ENCODE measurements around the gene ARHGEF11. TPM values are rescaled to one million over a fixed set of nuclear protein-coding genes. Genes with fewer than 3 reads are reported as not detected.
"Not testable (repeated sequence)": the region's sequence is repeated elsewhere in the genome, so short reads cannot be mapped to it uniquely, and the experiment has no call there.

ARHGEF11 gene
- total and polyA plus RNA-seq, 7 experiments from 2014 or later, result 25.8 to 54.9 (median 32.1) TPM

DNA sequence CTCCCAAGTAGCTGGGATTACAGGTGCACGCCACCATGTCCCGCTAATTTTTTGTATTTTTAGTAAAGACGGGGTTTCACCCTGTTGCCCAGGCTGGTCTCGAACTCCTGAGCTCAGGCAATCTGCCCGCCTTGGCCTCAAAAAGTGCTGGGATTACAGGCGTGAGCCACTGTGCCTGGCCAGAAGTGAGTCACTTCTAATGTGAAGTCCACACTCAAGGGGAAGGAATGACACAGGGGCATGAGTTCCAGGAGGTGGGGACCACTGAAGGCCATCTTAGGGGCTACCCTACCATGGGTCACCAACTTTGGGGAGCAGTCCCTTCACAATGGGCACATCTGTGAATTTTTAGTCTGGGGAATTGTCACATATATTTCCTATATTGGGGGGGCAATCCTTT lies 118.8 kb downstream of the ARHGEF11 start:
- CTCF ChIA-PET, result interaction anchor here (0.6 to 2.6 kb wide), 5 partner anchors 13 to 132 kb away, joined by 3 to 16 read pairs (median 5); partner anchors contain the start of gene SH2D2A
- H3K27me3 Mint-ChIP-seq, result peaks cover 79 to 93% (median 85%) of the 10 kb centered on the region in 5 donors

DNA sequence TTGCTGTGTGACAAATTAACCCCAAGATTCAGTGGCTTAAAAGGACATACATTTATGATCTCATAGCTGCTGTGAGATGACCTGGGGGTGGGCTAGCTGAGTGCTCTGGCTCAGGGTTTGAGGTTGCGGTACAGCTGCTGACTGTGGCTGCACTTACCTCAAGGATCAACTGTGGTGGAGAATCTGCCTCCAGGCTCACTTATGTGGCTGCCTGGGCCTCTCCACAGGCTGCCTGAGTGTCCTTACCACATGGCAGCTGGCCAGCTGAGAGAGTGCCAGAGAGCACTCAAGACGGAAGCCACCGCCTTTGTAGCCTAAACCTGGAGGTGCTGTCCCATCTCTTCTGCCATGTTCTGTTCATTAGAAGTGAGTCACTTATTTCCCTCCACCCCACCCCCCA lies 119.4 kb downstream of the ARHGEF11 start:
- DNase-seq, result no peak
- Mint-ChIP-seq H3K27ac (no peak overlapping the region), H3K4me3 (peak overlapping the region in 2 of 10 donors; percentile 11 to 67), H3K36me3 (peaks cover 0 to 3% (median 0%) of the 10 kb centered on the region in 5 donors), H3K4me1 (peaks cover 13 to 29% (median 26%) of the 10 kb centered on the region in 7 donors), H3K9me3 (no peaks in the 10 kb centered on the region), H3K27me3 (peaks cover 80 to 95% (median 85%) of the 10 kb centered on the region in 5 donors)
- Histone ChIP-seq H3K36me3 (ENCODE audit: control insufficient read depth in 2 of 3, insufficient read depth in 3 of 3, low read length in 3 of 3) (no peaks in the 10 kb centered on the region), H3K27ac (ENCODE audit: low read depth, low read length) (no peak overlapping the region), H3K4me1 (ENCODE audit: control insufficient read depth in 2 of 2, insufficient read depth in 2 of 2, low read length in 2 of 2) (peaks cover 0 to 8% of the 10 kb centered on the region in 2 donors), H3K27me3 (ENCODE audit: control insufficient read depth in 2 of 2, insufficient read depth in 2 of 2, low read length in 2 of 2) (peaks cover 21 to 37% of the 10 kb centered on the region in 2 donors), H3K4me3 (ENCODE audit: low read length) (no peak overlapping the region), H3K9me3 (ENCODE audit: control insufficient read depth in 2 of 3, low read length in 3 of 3) (no peaks in the 10 kb centered on the region)
- POLR2A ChIA-PET, result interaction anchor here (0.8 kb wide), 1 partner anchor 36 kb away, joined by 3 read pairs; no protein-coding TSS in a partner anchor
- ATAC-seq, result peak; percentile 30
- intact Hi-C loops (cut with micrococcal nuclease), result loop anchor here (2.0 to 5.0 kb wide), 3 partner anchors 15 to 299 kb away; partner anchors contain the start of genes ISG20L2 (in 1 of the 2) and METTL25B (in 1 of the 2)
- CTCF ChIA-PET, result interaction anchor here (1.7 kb wide), 1 partner anchor 87 kb away, joined by 6 read pairs; no protein-coding TSS in a partner anchor

More for the DNA sequence above, 118.8 kb downstream of the ARHGEF11 start:
- ATAC-seq; H3K36me3 Mint-ChIP-seq; H3K27ac Mint-ChIP-seq; POLR2A ChIA-PET; DNase-seq; H3K9me3 ChIP-seq (ENCODE audit: control insufficient read depth in 2 of 3, low read length in 3 of 3); H3K36me3 ChIP-seq (ENCODE audit: control insufficient read depth in 2 of 3, insufficient read depth in 3 of 3, low read length in 3 of 3); H3K4me1 ChIP-seq (ENCODE audit: control insufficient read depth in 2 of 2, insufficient read depth in 2 of 2, low read length in 2 of 2); H3K9me3 Mint-ChIP-seq; H3K4me3 ChIP-seq (ENCODE audit: low read length); H3K27ac ChIP-seq (ENCODE audit: low read depth, low read length): not testable (repeated sequence)
- intact Hi-C loops (cut with micrococcal nuclease), result loop anchor here (1.0 to 5.0 kb wide), 8 partner anchors 16 to 300 kb away; partner anchors contain the start of genes ISG20L2 (in 1 of the 2) and METTL25B (in 1 of the 2)
- Mint-ChIP-seq H3K4me3 (peak overlapping the region in 3 of 10 donors; percentile 19 to 67 (median 41)), H3K4me1 (peaks cover 18 to 34% (median 29%) of the 10 kb centered on the region in 7 donors)
- peaks cover 19 to 32% of the 10 kb centered on the region in 2 donors for H3K27me3 ChIP-seq (ENCODE audit: control insufficient read depth in 2 of 2, insufficient read depth in 2 of 2, low read length in 2 of 2)

DNA sequence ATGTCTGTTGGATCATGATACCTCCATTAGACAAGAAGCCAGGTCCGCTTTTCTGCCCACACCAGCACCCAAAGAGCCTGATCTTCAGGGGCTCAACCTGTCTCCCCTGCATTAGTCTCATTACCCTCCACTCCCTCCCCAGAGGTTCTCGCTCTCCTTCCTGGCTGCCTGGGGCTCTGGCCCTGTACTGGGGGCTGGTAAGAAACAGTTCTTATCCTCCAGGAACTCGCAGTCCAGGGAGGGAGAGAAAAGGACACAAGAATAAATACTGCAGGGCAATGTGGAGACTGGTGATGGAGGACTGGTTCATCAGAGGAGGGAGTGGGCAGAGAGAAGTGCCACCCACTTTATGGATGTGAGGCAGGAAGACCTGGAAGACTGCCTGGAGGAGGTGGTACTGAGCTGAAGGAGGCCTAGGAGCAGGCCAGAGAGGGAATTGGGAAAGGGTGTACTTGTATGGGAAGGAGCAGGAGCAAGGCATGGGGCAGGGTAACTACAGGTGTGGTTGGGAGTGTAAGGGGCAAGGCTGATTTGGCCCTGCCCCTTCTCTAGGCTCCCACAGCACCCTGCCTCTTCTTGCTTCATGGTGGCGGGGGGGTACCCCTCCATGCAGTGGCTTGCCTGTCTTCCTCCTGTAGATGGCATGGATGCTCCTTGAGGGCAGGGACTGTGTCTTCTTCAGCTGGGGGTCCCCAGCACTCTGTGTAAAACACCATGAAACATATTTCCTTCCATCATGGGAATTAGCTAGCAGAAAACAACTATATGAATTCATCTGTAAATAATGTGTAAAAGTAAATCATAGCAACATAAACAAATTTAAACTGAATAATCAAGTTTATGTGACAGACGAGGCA lies 120.2 kb downstream of the ARHGEF11 start:
- Mint-ChIP-seq H3K27me3 (peaks cover 81 to 95% (median 86%) of the 10 kb centered on the region in 5 donors), H3K36me3 (peaks cover 0 to 3% (median 0%) of the 10 kb centered on the region in 5 donors), H3K9me3 (no peaks in the 10 kb centered on the region), H3K4me3 (peak overlapping the region in 2 of 10 donors; percentile 11 to 13), H3K27ac (no peak overlapping the region), H3K4me1 (peaks cover 12 to 33% (median 25%) of the 10 kb centered on the region in 7 donors)
- no peak overlapping the region for H3K27ac ChIP-seq (ENCODE audit: low read depth, low read length)
- H3K4me3 ChIP-seq (ENCODE audit: low read length), result no peak overlapping the region
- ChIA-PET CTCF (interaction anchor here (1.7 to 1.9 kb wide), 2 partner anchors 45 to 86 kb away, joined by 5 to 6 read pairs; no protein-coding TSS in a partner anchor), POLR2A (interaction anchor here (0.8 kb wide), 1 partner anchor 35 kb away, joined by 3 read pairs; no protein-coding TSS in a partner anchor)
- H3K4me1 ChIP-seq (ENCODE audit: control insufficient read depth in 2 of 2, insufficient read depth in 2 of 2, low read length in 2 of 2), result peaks cover 0 to 8% of the 10 kb centered on the region in 2 donors
- H3K9me3 ChIP-seq (ENCODE audit: control insufficient read depth in 2 of 3, low read length in 3 of 3), result no peaks in the 10 kb centered on the region
- ATAC-seq (no peak), DNase-seq (no peak)
- peaks cover 21 to 41% of the 10 kb centered on the region in 2 donors for H3K27me3 ChIP-seq (ENCODE audit: control insufficient read depth in 2 of 2, insufficient read depth in 2 of 2, low read length in 2 of 2)
- intact Hi-C loops (cut with micrococcal nuclease), result loop anchor here (2.0 to 5.0 kb wide), 3 partner anchors 15 to 299 kb away; partner anchors contain the start of genes ISG20L2 (in 1 of the 2) and METTL25B (in 1 of the 2)
- no peaks in the 10 kb centered on the region for H3K36me3 ChIP-seq (ENCODE audit: control insufficient read depth in 2 of 3, insufficient read depth in 3 of 3, low read length in 3 of 3)

DNA sequence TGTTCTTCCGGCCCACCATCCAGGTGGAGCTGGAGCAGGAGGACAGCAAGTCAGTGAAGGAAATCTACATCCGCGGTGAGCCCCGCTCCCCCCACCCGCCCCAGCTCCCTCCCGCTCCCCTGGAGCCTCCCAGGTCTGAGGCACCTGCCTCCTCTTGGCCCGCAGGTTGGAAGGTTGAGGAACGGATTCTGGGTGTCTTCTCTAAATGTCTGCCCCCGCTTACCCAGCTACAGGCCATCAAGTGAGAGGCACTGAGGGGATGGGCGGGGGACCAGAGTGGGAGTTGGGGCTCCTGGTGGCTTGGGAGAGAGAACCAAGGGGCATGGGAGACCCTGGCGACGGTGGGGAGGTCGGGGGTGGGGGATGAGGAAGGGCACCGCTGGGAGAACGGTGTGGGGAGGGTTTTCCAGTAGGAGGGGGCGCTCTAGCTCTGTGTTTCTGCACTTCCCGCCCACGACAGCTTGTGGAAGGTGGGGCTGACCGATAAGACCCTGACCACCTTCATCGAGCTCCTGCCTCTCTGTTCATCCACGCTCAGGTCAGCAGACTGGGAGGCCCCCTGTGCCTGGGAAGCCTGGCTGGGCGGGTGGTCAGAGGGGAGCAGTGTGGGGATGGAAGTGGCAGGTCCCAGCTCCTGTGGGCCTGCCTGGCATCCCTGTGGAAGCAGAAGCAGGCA lies 120.9 kb downstream of the ARHGEF11 start:
- ChIA-PET CTCF (interaction anchor here (1.0 to 1.9 kb wide), 3 partner anchors 33 to 85 kb away, joined by 4 to 6 read pairs (median 5); no protein-coding TSS in a partner anchor), POLR2A (no interaction called here)
- Histone ChIP-seq H3K27ac (ENCODE audit: low read depth, low read length) (no peak overlapping the region), H3K9me3 (ENCODE audit: control insufficient read depth in 2 of 3, low read length in 3 of 3) (no peaks in the 10 kb centered on the region), H3K36me3 (ENCODE audit: control insufficient read depth in 2 of 3, insufficient read depth in 3 of 3, low read length in 3 of 3) (no peaks in the 10 kb centered on the region), H3K4me1 (ENCODE audit: control insufficient read depth in 2 of 2, insufficient read depth in 2 of 2, low read length in 2 of 2) (peaks cover 0 to 8% of the 10 kb centered on the region in 2 donors), H3K4me3 (ENCODE audit: low read length) (no peak overlapping the region), H3K27me3 (ENCODE audit: control insufficient read depth in 2 of 2, insufficient read depth in 2 of 2, low read length in 2 of 2) (peaks cover 21 to 44% of the 10 kb centered on the region in 2 donors)
- Mint-ChIP-seq H3K4me3 (peak overlapping the region in 4 of 10 donors; percentile 4 to 63 (median 20)), H3K9me3 (no peaks in the 10 kb centered on the region), H3K36me3 (peaks cover 0 to 3% (median 0%) of the 10 kb centered on the region in 5 donors), H3K4me1 (peaks cover 12 to 33% (median 27%) of the 10 kb centered on the region in 7 donors), H3K27ac (no peak overlapping the region), H3K27me3 (peaks cover 79 to 95% (median 82%) of the 10 kb centered on the region in 5 donors)
- DNase-seq (no peak), ATAC-seq (no peak)
- intact Hi-C loops (cut with micrococcal nuclease), result loop anchor here in 1 of 2 donors (5.0 kb wide), 1 partner anchor 197 kb away; the partner anchor contains the start of genes ISG20L2 and METTL25B

DNA sequence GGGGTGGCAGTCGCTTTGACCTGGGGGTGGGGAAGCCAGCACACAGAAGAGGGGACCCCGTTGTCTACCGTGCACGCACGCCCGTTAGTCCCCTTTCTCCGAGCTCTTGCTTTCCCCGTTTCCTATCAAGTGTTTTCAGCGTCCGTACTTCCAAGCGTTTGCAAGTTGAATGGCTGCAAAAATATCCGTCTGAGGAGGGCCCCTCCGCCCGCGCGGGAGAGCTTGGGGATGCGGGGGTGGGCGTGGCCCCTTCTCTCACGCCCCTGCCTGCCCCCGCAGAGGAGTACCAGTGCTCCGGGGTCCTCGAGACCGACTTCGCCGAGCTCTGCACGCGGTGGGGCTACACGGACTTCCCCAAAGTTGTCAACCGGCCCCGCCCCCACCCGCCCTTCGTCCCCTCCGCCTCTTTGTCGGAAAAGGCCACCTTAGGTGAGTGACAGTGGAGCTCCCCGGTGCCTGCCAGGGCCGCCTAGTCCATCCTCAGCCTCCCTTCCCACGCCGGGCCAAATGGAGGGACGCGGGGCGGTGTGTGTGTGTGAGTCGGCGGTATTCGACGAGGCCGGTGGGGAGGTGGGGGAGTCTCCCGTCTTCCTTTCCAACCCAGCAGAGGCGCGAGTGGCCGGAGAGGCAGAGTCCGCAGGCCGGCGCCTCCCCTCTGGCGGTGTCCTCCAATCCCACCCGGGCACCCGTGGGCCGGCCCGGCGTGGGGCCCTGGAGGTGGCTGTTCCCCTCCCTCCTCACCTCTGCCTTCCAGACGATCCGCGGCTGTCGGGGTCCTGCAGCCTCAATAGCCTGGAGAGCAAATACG lies 121.7 kb downstream of the ARHGEF11 start:
- CTCF ChIA-PET, result interaction anchor here (1.0 to 1.9 kb wide), 2 partner anchors 32 to 46 kb away, joined by 4 to 5 read pairs; no protein-coding TSS in a partner anchor
- Histone ChIP-seq H3K27me3 (ENCODE audit: control insufficient read depth in 2 of 2, insufficient read depth in 2 of 2, low read length in 2 of 2) (peaks cover 17 to 44% of the 10 kb centered on the region in 2 donors), H3K27ac (ENCODE audit: low read depth, low read length) (no peak overlapping the region), H3K9me3 (ENCODE audit: control insufficient read depth in 2 of 3, low read length in 3 of 3) (no peaks in the 10 kb centered on the region), H3K36me3 (ENCODE audit: control insufficient read depth in 2 of 3, insufficient read depth in 3 of 3, low read length in 3 of 3) (no peaks in the 10 kb centered on the region), H3K4me3 (ENCODE audit: low read length) (no peak overlapping the region), H3K4me1 (ENCODE audit: control insufficient read depth in 2 of 2, insufficient read depth in 2 of 2, low read length in 2 of 2) (peaks cover 0 to 8% of the 10 kb centered on the region in 2 donors)
- Mint-ChIP-seq H3K9me3 (no peaks in the 10 kb centered on the region), H3K27me3 (peaks cover 77 to 95% (median 83%) of the 10 kb centered on the region in 5 donors), H3K4me3 (peak overlapping the region in 6 of 10 donors; percentile 17 to 83 (median 50)), H3K36me3 (peaks cover 0 to 3% (median 0%) of the 10 kb centered on the region in 5 donors), H3K4me1 (peaks cover 12 to 33% (median 27%) of the 10 kb centered on the region in 7 donors), H3K27ac (no peak overlapping the region)
- POLR2A ChIA-PET, result no interaction called here
- intact Hi-C loops (cut with micrococcal nuclease), result no loop called here
- ATAC-seq (no peak), DNase-seq (no peak)
